Activated naive CD8-positive, alpha-beta T cell (primary cell): ENCODE measurements around the gene EIF4A3.

ENCODE experiments used
- H3K27ac Mint-ChIP-seq: one replicate; pipeline ENCODE4 v1.8.0; 2021; ENCODE audit warnings: mixed read lengths
- H3K27me3 Mint-ChIP-seq: one replicate; pipeline ENCODE4 v1.8.0; 2021; ENCODE audit warnings: mixed read lengths
- H3K36me3 Mint-ChIP-seq: one replicate; pipeline ENCODE4 v1.8.0; 2021; ENCODE audit warnings: mixed read lengths
- H3K4me1 Mint-ChIP-seq: one replicate; pipeline ENCODE4 v1.8.0; 2021; ENCODE audit warnings: low read depth, mixed read lengths
- H3K4me3 Mint-ChIP-seq: one replicate; pipeline ENCODE4 v1.8.0; 2021; ENCODE audit warnings: mild to moderate bottlenecking, mixed read lengths
- H3K9me3 Mint-ChIP-seq: one replicate; pipeline ENCODE4 v1.8.0; 2021; ENCODE audit warnings: low read depth, mixed read lengths

Gene EIF4A3

GRCh38 chr17:80116921-80117380 is 30.0 kb downstream of the EIF4A3 start:
- H3K4me1 Mint-ChIP-seq = no peaks in the 10 kb centered on the region
- peaks cover 7% of the 10 kb centered on the region for H3K9me3 Mint-ChIP-seq
- H3K36me3 Mint-ChIP-seq = no peaks in the 10 kb centered on the region
- no peak overlapping the region for H3K4me3 Mint-ChIP-seq
- no peaks in the 10 kb centered on the region for H3K27me3 Mint-ChIP-seq
- no peak overlapping the region for H3K27ac Mint-ChIP-seq

GRCh38 chr17:80116276-80116920 is 30.5 kb downstream of the EIF4A3 start:
- H3K27ac Mint-ChIP-seq = no peak overlapping the region
- no peaks in the 10 kb centered on the region for H3K36me3 Mint-ChIP-seq
- H3K4me3 Mint-ChIP-seq = no peak overlapping the region
- H3K9me3 Mint-ChIP-seq = peaks cover 7% of the 10 kb centered on the region
- H3K4me1 Mint-ChIP-seq = no peaks in the 10 kb centered on the region
- no peaks in the 10 kb centered on the region for H3K27me3 Mint-ChIP-seq

GRCh38 chr17:80115159-80115558 is 31.8 kb downstream of the EIF4A3 start:
- peaks cover 7% of the 10 kb centered on the region for H3K9me3 Mint-ChIP-seq
- H3K36me3 Mint-ChIP-seq = no peaks in the 10 kb centered on the region
- no peaks in the 10 kb centered on the region for H3K27me3 Mint-ChIP-seq
- no peaks in the 10 kb centered on the region for H3K4me1 Mint-ChIP-seq
- H3K27ac Mint-ChIP-seq = no peak overlapping the region
- no peak overlapping the region for H3K4me3 Mint-ChIP-seq

GRCh38 chr17:80114758-80115157 is 32.2 kb downstream of the EIF4A3 start:
- no peak overlapping the region for H3K27ac Mint-ChIP-seq
- H3K4me1 Mint-ChIP-seq = no peaks in the 10 kb centered on the region
- H3K36me3 Mint-ChIP-seq = no peaks in the 10 kb centered on the region
- peaks cover 7% of the 10 kb centered on the region for H3K9me3 Mint-ChIP-seq
- H3K4me3 Mint-ChIP-seq = no peak overlapping the region
- H3K27me3 Mint-ChIP-seq = no peaks in the 10 kb centered on the region

GRCh38 chr17:80113033-80113484 is 33.9 kb downstream of the EIF4A3 start:
- Mint-ChIP-seq H3K4me1 (no peaks in the 10 kb centered on the region), H3K36me3 (no peaks in the 10 kb centered on the region), H3K27ac (no peak overlapping the region), H3K27me3 (no peaks in the 10 kb centered on the region), H3K9me3 (peaks cover 7% of the 10 kb centered on the region), H3K4me3 (no peak overlapping the region)

- H3K27ac Mint-ChIP-seq = no peak overlapping the region
- H3K4me1 Mint-ChIP-seq = no peaks in the 10 kb centered on the region
- peaks cover 7% of the 10 kb centered on the region for H3K9me3 Mint-ChIP-seq
- no peaks in the 10 kb centered on the region for H3K27me3 Mint-ChIP-seq
- no peaks in the 10 kb centered on the region for H3K36me3 Mint-ChIP-seq
- H3K4me3 Mint-ChIP-seq = no peak overlapping the region
Observed at GRCh38 chr17:80112471-80113032, 34.4 kb downstream of the EIF4A3 start.

- Mint-ChIP-seq H3K4me1 (no peaks in the 10 kb centered on the region), H3K27me3 (no peaks in the 10 kb centered on the region), H3K27ac (no peak overlapping the region), H3K9me3 (peaks cover 7% of the 10 kb centered on the region), H3K36me3 (no peaks in the 10 kb centered on the region), H3K4me3 (no peak overlapping the region)
Observed at GRCh38 chr17:80111702-80112470, 35.0 kb downstream of the EIF4A3 start.

GRCh38 chr17:80110927-80111701 is 35.8 kb downstream of the EIF4A3 start:
- Mint-ChIP-seq H3K36me3 (no peaks in the 10 kb centered on the region), H3K4me1 (no peaks in the 10 kb centered on the region), H3K9me3 (peaks cover 7% of the 10 kb centered on the region), H3K27me3 (no peaks in the 10 kb centered on the region), H3K4me3 (no peak overlapping the region), H3K27ac (no peak overlapping the region)

GRCh38 chr17:80110447-80110812 is 36.5 kb downstream of the EIF4A3 start:
- no peak overlapping the region for H3K4me3 Mint-ChIP-seq
- H3K36me3 Mint-ChIP-seq = no peaks in the 10 kb centered on the region
- no peaks in the 10 kb centered on the region for H3K27me3 Mint-ChIP-seq
- H3K9me3 Mint-ChIP-seq = peaks cover 7% of the 10 kb centered on the region
- no peak overlapping the region for H3K27ac Mint-ChIP-seq
- H3K4me1 Mint-ChIP-seq = no peaks in the 10 kb centered on the region

GRCh38 chr17:80109713-80110446 is 37.0 kb downstream of the EIF4A3 start:
- no peaks in the 10 kb centered on the region for H3K4me1 Mint-ChIP-seq
- H3K27me3 Mint-ChIP-seq = no peaks in the 10 kb centered on the region
- peaks cover 2% of the 10 kb centered on the region for H3K9me3 Mint-ChIP-seq
- H3K4me3 Mint-ChIP-seq = no peak overlapping the region
- no peak overlapping the region for H3K27ac Mint-ChIP-seq
- no peaks in the 10 kb centered on the region for H3K36me3 Mint-ChIP-seq

- Mint-ChIP-seq H3K4me3 (no peak overlapping the region), H3K27ac (no peak overlapping the region), H3K4me1 (no peaks in the 10 kb centered on the region), H3K36me3 (no peaks in the 10 kb centered on the region), H3K9me3 (no peaks in the 10 kb centered on the region), H3K27me3 (no peaks in the 10 kb centered on the region)
Observed at GRCh38 chr17:80109066-80109660, 37.8 kb downstream of the EIF4A3 start.

- no peaks in the 10 kb centered on the region for H3K36me3 Mint-ChIP-seq
- no peaks in the 10 kb centered on the region for H3K27me3 Mint-ChIP-seq
- H3K4me3 Mint-ChIP-seq = no peak overlapping the region
- no peaks in the 10 kb centered on the region for H3K9me3 Mint-ChIP-seq
- no peak overlapping the region for H3K27ac Mint-ChIP-seq
- peaks cover under 1% of the 10 kb centered on the region for H3K4me1 Mint-ChIP-seq
Observed at GRCh38 chr17:80108036-80108971, 38.6 kb downstream of the EIF4A3 start.

GRCh38 chr17:80107231-80108021 is 39.5 kb downstream of the EIF4A3 start:
- peaks cover 6% of the 10 kb centered on the region for H3K4me1 Mint-ChIP-seq
- no peaks in the 10 kb centered on the region for H3K27me3 Mint-ChIP-seq
- H3K9me3 Mint-ChIP-seq = no peaks in the 10 kb centered on the region
- H3K36me3 Mint-ChIP-seq = no peaks in the 10 kb centered on the region
- no peak overlapping the region for H3K4me3 Mint-ChIP-seq
- no peak overlapping the region for H3K27ac Mint-ChIP-seq
